HG03378 (cell line): ENCODE results near the gene FBXL7.

Experiments
- ATAC-seq: cut with Tn5 transposase; IDR thresholded peaks from one replicate; pipeline ENCODE4 v1.9.1; 2021; ENCODE audit warnings: mild to moderate bottlenecking, moderate library complexity; ENCODE audit not compliant: unreplicated experiment

FBXL7 gene

DNA sequence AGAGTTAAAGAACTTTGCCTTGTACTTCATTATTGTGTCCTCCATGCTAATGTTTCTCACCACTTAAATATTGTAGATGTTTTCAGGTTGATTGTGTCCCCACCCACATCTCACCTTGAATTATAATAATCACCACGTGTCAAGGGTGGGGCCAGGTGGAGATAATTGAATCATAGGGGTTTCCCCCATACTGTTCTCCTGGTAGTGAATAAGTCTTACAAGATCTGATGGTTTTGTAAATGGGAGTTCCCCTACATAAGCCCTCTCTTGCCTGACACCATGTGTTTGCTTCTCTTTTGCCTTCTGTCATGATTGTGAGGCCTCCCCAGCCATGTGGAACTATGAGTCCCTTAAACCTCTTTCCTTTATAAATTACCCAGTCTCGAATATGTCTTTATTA is 248.3 kb downstream of the FBXL7 start:
- no peak for ATAC-seq

DNA sequence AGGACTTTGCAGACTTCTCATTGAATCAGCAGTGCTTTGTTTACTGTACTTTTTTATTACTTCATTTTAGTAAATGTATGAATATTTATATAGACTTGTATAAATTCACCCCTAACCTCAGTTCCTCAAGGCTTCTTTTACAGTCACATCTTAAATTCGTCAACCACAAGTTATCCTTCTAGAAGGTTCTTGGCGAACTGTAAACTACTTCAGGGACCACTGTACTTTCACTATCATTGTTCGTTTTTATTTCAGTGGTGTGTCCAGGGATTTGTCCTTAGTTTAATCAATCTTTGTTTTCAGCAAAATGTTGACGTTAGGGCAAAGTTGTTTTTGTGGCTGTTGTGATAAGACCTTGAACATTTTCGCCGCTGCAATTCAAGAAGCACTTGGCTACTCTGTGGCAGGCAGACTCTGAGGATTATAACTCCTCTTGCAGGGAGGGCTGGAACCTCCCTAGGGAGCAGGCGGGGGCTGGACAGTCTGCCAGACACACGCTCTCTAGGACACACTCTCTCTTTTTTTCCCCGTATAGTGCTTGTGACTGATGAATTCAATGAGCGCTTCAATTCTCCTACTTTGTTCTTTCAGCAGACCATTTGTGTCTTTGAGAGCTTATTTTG is 252.8 kb downstream of the FBXL7 start:
- ATAC-seq: no peak

DNA sequence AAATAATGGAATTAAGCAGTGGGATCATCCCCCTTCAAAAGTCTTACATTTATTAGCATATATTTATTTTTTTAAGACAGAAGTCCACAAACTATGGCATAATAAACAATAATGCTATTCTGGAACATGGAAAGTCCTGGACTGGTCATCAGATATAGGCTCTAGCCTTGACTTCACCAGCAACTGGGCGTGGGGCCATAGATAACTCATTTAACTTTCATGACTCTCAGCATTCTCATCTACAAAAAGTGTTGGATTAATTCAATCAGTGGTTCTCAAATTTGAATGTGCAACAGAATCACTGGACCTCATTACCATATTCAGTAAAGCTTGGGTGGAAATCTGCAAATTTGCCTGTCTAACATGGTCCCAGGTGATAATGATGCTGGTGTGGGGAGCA is 253.8 kb downstream of the FBXL7 start:
- ATAC-seq: no peak

DNA sequence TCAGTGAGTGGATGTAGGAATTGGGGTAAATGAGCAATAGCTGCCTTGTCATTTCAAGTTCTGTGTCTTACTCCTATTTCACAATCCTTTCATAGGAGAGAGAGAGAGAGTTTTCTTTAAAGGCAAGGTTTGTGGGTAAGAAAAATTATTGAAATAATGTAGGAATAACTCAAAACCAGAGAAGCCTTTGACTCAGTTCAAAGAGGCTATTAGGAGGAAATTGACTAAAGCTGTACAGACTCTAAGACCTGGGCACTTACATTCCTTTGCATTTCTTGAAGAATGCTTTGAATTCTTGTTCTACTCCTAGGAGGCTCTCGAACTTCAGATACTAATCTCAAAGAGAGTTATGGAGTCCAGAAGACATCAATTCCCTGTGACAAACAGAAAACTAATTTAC is 257.1 kb downstream of the FBXL7 start:
- no peak for ATAC-seq

DNA sequence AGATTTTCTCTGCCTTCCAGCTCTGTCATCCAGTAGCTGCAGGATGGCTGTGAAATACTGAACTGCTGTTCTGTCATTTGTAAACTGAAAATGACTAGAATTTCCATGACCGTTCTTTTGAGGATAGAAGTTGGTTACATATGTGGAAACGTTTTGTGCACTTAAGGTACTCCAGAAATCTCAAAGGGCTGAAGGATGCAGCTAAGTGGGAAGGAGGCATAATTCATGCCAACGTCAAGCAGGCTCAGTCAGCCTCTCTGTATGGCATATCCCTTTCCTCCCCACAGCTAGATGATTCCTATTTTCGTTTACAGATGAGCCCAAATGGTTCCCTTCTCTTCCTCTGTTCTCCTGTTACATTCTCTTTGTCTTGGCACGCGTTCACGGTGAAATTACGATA is 257.6 kb downstream of the FBXL7 start:
- ATAC-seq: no peak

DNA sequence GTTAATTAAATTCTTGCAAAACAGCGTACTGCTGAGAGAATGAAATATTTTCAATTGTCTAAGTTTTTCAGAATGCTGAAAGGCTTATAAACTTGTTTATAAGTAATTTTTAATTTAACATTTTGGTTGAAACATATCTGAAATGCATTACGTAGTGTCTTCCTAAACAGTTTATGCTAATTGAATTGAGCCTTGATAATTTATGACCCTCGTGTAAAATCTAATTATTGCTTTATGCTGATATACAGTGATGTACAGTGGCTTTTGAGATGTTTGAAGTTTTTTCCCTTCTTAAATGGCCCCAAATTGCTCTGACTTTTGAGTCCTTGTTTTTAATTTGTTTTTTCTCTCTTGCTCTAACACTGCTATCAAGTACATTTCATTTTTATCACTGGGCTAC is 262.7 kb downstream of the FBXL7 start:
- no peak for ATAC-seq

DNA sequence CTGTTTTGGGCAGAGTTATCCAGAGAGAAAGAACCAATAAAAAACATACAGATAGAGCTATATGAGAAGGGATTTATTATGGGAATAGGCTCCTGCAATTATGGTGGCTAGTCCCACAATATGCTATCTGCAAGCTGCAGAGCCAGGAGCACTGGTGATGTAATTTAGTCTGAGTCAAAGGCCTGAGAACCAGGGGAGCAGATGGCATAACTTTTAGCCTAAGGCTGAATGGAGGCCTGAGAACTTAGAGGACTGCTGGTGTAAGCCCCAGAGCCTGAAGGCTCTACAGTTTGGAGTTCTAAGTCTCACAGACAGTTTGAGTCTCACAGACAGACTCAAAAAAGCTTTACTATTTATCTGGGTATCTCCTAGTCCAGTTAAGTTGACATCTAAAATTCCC is 263.8 kb downstream of the FBXL7 start:
- no peak for ATAC-seq

DNA sequence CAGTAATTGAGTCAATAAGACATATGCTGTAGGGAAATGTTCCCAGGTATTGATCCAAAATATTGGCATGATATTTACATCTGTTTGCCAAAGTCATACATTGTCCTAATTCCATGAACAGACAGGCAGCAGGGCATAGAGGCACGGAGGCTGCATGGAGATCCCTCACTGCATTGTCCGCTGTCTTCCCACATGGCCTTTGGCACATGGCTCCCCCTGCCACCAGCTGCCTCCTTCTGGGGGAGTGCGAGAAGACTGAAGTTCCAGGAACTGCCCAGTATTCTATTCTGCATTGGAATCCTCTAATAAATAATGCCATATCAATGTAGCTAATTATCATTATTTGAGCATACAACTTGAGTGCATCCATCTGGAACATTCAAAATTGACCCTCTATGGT is 269.0 kb downstream of the FBXL7 start:
- no peak for ATAC-seq

DNA sequence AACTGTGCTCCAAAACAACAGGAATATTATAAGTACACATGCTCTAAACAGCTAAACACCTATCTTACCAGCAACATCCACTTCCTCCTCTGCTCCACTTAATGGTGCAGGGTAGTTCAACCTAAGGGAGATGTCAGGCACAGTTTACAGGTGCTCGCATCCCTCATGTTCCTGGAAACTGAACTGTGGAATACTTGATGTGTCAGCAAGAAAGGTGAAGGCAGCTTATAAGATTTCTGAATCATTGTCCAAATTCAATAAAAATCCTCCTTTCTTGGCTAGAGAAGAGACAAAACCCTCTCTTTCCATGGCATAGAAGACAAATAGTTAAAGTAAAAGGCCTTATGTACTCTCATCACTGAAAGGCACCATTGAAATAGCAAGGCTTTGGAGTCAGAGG is 272.2 kb downstream of the FBXL7 start:
- no peak for ATAC-seq

DNA sequence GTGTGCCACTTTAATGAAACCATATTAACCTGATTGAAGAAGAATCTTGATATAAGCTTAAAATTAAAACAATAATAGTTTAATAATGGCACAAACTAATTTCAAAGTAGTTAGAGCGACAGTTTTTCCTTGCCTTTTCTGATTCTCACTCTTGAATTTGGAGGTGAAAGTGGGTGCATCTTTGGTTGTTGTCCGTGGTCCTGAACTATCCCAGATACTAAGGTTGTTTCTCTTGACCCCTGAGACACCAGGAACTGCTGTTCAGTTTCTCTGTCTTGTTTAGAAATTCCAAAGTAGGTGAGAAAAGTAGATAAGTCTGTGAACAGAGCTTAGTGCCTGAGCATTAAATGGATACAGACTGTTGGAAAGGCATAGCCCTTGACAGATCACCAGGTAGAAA is 274.7 kb downstream of the FBXL7 start:
- ATAC-seq: no peak

DNA sequence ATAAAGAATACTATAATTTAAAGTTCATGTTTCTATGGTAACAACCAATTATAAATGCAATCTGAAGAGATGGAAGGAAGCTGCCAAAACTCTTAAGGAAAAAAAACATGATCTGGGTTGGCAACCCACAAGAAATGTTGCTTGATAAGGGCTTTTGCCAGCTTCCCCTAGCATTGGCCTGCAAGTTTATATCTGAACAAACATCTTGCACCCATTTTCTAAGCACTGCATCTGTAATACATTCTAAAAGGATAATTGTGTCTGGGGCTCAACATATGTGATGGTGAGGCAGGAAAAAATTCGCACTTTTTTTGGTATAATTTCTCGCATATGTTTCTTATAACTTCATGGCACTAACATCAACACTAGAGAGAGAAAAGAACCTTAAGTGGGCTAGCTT is 276.4 kb downstream of the FBXL7 start:
- no peak for ATAC-seq

DNA sequence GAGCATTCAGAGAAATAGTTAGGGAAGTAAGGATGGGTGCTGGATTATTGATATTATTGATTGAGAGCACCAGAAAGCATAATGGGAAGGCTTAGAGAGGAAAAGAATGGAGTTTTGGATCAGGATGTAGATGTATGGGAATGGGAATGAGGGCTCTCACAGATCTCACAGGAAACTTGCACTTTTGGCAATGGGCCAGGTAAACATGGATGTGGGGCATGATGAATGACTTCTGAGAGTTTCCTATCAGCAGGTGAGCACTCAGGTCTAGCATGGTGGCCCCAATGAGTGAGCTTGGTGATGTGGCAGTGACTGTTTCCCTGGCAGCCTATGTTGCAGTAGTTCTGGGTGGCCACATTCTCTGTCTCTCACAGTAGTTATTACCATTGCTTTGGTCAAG is 283.8 kb downstream of the FBXL7 start:
- ATAC-seq: no peak

DNA sequence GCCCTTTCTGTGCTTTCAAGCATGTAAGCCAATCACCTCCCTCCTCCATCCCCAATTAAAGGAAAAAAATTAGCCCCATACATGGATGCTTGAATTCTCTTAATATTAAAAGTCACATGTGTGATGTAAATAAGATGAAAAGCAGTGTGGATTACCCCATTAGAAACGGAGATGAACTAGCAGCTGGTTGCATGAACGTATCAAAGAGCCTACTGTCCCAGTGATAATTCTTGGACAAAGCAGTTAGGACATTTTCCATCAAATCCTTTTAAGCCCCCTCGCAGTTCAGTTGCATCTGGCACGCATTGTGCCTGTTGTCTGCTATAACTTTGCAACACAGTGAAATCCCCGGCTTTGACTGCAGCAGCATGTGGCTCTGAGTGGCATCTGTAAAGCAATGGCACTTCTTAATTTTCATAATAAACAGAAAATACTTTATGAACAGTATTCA is 285.6 kb downstream of the FBXL7 start:
- no peak for ATAC-seq

DNA sequence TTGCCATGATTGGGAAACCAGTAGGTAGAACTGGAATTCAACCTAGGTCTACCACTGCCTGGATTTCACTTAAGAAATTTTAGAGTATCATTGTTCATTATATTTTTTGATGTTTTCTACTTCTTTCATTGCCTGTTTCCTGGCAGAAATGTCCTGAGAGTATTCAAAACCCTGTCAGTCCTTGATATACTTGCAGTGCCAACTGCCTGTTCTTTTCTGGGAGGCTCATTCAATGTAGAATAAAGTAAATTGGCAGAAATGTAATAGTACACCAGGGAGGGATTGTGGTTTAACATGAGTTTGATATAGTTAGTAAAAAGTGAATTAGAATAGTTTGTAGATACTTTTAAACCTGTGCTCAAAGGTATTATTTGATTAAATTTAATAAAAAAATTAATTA is 286.3 kb downstream of the FBXL7 start:
- ATAC-seq: no peak

DNA sequence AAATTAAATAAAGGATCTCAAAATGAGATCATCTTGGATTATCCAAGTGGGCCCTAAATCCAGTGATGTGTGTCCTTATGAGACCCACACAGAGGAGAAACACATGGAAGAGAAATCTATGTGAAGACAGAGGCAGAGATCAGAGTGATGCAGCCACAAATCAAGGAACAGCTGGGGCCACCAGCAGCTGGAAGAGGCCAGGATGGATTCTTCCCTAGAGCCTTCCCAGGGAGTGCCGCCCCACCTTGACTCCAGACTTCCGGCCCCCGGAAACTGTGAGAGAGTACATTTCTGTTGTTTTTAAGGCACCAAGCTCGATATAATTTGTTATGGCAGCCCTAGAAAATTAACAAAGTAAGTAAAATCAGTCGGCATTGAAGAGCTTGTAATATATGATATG is 286.9 kb downstream of the FBXL7 start:
- ATAC-seq: no peak

DNA sequence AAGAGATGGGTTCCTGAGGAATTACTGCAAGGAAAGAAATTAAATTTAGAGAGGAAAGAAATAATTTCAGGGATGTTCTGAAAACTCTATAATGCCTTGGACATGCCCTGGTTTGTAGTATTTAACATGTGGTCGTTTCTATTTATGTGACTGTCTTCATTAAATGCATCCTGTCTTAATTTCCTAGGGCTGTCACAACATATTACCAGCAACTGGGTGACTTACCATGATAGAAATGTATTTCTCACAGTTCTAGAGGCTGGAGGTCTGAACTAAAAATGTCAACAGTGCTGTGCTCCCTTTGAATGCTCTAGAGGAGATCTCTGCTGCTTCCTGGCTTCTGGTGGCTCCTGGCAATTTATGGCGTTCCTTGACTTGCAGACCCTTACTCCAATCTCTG is 287.7 kb downstream of the FBXL7 start:
- no peak for ATAC-seq

DNA sequence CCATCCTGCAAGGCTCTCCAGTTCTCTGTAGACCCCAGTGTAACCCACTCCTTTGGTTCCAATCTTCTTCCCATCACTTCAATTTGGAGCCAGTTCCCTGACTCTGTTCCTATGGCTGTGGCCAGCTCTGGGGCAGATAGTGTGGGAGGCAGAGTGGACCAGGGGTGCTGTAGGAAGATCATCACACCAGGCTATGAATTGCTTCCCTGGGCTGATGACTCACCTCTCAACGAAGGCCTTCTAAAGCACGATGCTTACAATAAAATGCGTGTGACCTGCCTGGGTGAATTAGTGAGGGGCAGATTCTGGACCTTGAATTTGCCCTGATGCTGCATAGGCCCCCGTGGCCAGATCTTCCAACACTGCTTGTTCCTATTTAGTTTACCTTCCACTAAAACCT is 289.7 kb downstream of the FBXL7 start:
- ATAC-seq: no peak

DNA sequence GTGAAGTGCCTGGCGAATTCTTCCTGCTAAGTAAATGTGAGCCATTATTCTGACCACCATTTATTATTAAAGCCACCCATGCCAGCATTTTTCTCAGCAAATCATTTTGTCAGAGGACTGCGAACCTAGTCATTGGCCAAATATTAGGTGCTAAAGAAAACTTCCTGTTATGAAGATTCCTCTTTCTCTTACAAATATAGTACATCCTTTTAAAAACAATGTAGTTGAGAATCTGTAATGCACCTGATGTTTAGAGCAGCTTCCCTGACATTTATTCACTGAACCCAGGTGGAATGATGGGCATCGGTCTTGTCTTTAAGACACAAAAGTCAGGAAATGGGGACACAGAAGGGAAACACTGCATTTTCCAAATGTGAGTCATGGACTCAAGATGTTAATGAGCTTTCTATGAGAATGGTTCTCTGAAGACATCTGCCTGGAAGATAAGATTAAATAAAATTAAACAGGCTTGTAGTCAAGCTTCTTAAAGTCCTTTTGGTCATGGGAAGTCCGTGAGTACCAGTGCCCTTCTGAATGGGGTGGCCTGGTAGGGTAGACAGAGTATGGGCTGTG is 290.6 kb downstream of the FBXL7 start:
- ATAC-seq: no peak

DNA sequence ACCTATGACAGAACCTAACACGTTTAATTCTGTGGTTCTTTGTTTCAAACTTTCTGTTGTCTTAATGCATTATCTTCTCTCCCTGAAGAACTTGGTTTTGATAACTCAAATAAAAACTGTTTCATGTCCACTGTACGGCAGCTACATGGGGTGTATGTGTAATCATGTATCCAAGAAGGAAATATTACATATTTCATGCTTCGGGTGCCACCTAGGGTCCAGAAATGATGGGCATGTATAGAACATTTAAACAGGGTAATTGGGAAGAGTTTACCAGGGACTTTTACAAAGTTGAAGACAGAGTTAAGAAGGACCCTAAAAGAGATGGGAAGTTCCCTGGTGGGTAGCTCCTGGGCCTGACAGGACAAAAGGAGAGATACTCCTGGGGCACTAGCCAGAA is 291.3 kb downstream of the FBXL7 start:
- ATAC-seq: no peak

DNA sequence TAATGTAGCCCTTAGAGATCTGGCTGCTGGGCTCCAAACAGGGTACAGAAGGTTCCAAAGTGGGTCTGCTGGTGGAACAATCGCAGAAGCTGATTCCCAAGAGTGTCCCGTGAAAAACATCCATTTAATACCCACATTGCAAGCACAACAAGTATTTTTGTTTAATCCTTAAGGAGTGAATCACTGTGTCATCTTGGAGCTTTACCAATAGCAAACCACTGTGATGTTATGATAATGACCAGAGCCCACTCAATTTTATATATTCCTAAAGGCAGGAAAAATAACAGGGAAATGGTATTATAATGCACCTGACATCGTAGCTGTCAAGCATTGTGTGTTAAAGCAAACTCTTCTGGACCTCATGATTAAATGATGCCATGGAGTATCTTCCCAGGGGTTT is 291.9 kb downstream of the FBXL7 start:
- ATAC-seq: no peak

DNA sequence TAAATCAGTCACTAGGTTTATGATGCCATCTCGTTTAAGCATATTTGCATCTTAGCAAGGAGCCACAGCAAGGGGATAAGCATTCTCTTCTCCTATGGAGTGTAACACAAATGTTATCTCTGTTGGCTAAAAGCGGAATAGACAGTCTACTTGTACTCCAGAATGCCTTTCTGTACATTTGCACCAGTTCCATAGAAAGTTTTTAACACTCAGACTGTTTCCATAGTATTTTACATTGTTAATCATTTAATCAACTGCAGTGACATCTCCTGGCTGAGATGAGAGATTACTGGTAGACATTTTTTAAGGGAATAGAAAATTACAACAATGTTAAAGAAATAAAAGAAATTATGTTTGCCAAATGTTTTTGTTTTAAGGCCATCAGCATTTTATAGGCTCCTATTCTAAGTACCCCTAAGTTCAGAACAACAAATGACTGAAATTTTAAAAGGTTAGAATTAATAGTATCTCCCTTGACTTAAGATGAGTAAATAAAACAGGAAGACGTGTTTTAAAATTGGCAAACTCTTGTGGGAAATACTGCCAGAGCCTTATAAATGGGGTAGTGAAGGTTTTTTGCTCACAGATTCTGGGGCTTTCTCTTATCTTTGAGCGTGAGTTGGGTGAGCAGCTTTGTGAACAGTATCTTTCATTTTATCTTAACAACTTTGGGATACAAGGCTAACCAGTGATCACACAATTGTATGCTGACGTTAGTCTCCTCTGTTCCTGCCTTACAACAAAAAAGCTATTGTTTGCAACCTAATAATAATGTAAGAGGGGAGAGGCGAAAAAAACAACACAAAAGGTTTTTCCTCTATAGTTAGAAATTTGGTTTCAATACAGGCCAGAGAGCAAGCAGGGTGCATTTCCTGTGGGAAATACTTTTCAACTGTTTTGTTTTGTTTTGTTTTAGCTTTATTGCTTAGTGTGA is 294.3 kb downstream of the FBXL7 start:
- no peak for ATAC-seq

DNA sequence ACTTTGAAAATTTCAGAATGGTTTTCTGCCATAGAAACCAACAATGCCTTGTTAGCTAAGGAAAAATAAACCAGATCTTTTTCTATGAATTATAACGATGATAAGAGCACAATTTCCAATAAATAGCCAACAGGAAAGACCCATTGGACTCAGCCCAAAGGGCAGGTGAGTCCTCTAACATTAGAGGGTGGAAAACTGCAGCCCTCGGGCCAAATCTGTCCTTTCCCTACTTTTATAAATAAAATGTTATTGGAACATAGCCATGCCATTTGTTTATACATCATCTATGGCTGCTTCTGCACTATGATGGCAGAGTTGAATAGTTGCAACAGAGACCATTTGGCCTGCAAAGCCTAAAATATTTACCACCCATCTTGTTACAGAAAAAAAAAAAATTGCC is 296.1 kb downstream of the FBXL7 start:
- no peak for ATAC-seq
